Activated naive CD4-positive, alpha-beta T cell treated with anti-CD3 and anti-CD28 coated beads for 36 hours (primary cell): ENCODE measurements around the gene POLE3. TPM values are rescaled to one million over a fixed set of nuclear protein-coding genes. Genes with fewer than 3 reads are reported as not detected.
"Not testable (repeated sequence)": the region's sequence is repeated elsewhere in the genome, so short reads cannot be mapped to it uniquely, and the experiment has no call there.

ENCODE experiments used
- CTCF ChIA-PET: fragments of 350-600 bp; sonication (Branson Sonifier 250); formaldehyde crosslinking; loops from one replicate; lab custom pipeline; 2021; ENCODE audit warnings: antibody characterized with exemption; lab: Charles Lee
- DNase-seq: peaks from one replicate; pipeline ENCODE4 v3.0.0-alpha.2; 2020
- H3K27ac Mint-ChIP-seq: one replicate; pipeline ENCODE4 v1.8.0; 2021; ENCODE audit warnings: mild to moderate bottlenecking, mixed read lengths
- H3K27me3 Mint-ChIP-seq: one replicate; pipeline ENCODE4 v1.8.0; 2021; ENCODE audit warnings: low read depth, mixed read lengths
- H3K36me3 Mint-ChIP-seq: one replicate; pipeline ENCODE4 v1.8.0; 2021; ENCODE audit warnings: low read depth, mixed read lengths
- H3K4me1 Mint-ChIP-seq: one replicate; pipeline ENCODE4 v1.8.0; 2021; ENCODE audit warnings: low read depth, mixed read lengths
- H3K4me3 Mint-ChIP-seq: one replicate; pipeline ENCODE4 v1.8.0; 2021; ENCODE audit warnings: mild to moderate bottlenecking, moderate library complexity, mixed read lengths
- H3K9me3 Mint-ChIP-seq: one replicate; pipeline ENCODE4 v1.8.0; 2021; ENCODE audit warnings: mixed read lengths
- intact Hi-C: fragments of 100-400 bp; cut with micrococcal nuclease; formaldehyde crosslinking; loops from one replicate; pipeline ENCODE4 v1.15.1; 2023
- total RNA-seq, 2 experiments: library from RNA; stranded (reverse); gene quantifications; one replicate each; pipeline ENCODE4 v1.2.3, GENCODE V29; 2021

Gene POLE3
- total RNA-seq, 2 experiments from 2014 or later, result 34.1 to 37.4 TPM

- CTCF ChIA-PET, result interaction anchor here (1.1 to 1.6 kb wide), 2 partner anchors 13 to 108 kb away, joined by 3 read pairs; no protein-coding TSS in a partner anchor
- Mint-ChIP-seq H3K27ac (no peak overlapping the region), H3K4me3 (no peak overlapping the region), H3K4me1 (peaks cover 5% of the 10 kb centered on the region), H3K27me3 (no peaks in the 10 kb centered on the region), H3K36me3 (peaks cover 4% of the 10 kb centered on the region), H3K9me3 (no peaks in the 10 kb centered on the region)
- intact Hi-C loops, result no loop called here
- no peak for DNase-seq
Observed at GRCh38 chr9:113381909-113382411, 28.5 kb downstream of the POLE3 start.

- CTCF ChIA-PET, result interaction anchor here (1.1 kb wide), 1 partner anchor 13 kb away, joined by 3 read pairs; no protein-coding TSS in a partner anchor
- DNase-seq, H3K4me1 Mint-ChIP-seq, H3K36me3 Mint-ChIP-seq, H3K4me3 Mint-ChIP-seq, H3K9me3 Mint-ChIP-seq, H3K27me3 Mint-ChIP-seq, H3K27ac Mint-ChIP-seq, intact Hi-C loops: not testable (repeated sequence)
Observed at GRCh38 chr9:113381441-113381840, 29.0 kb downstream of the POLE3 start.

GRCh38 chr9:113380869-113381378 lies 29.6 kb downstream of the POLE3 start:
- CTCF ChIA-PET, result interaction anchor here (1.1 kb wide), 1 partner anchor 12 kb away, joined by 3 read pairs; no protein-coding TSS in a partner anchor
- peak; percentile 21 for DNase-seq
- Mint-ChIP-seq H3K9me3 (no peaks in the 10 kb centered on the region), H3K4me1 (peaks cover 5% of the 10 kb centered on the region), H3K36me3 (peaks cover 2% of the 10 kb centered on the region), H3K27ac (no peak overlapping the region), H3K4me3 (no peak overlapping the region), H3K27me3 (no peaks in the 10 kb centered on the region)
- intact Hi-C loops, result no loop called here

- DNase-seq, H3K27ac Mint-ChIP-seq, intact Hi-C loops, H3K27me3 Mint-ChIP-seq, H3K9me3 Mint-ChIP-seq, H3K36me3 Mint-ChIP-seq, CTCF ChIA-PET, H3K4me3 Mint-ChIP-seq: not testable (repeated sequence)
- H3K4me1 Mint-ChIP-seq, result peaks cover 15% of the 10 kb centered on the region
Observed at GRCh38 chr9:113379829-113380210, 30.7 kb downstream of the POLE3 start.

GRCh38 chr9:113379094-113379828 lies 31.2 kb downstream of the POLE3 start:
- intact Hi-C loops, H3K4me3 Mint-ChIP-seq, H3K36me3 Mint-ChIP-seq, H3K9me3 Mint-ChIP-seq, DNase-seq, H3K27me3 Mint-ChIP-seq, H3K27ac Mint-ChIP-seq: not testable (repeated sequence)
- CTCF ChIA-PET, result interaction anchor here (1.6 kb wide), 1 partner anchor 8 kb away, joined by 7 read pairs; no protein-coding TSS in a partner anchor
- peaks cover 17% of the 10 kb centered on the region for H3K4me1 Mint-ChIP-seq

- Mint-ChIP-seq H3K4me1 (peaks cover 17% of the 10 kb centered on the region), H3K4me3 (peak within 1 kb of the TSS; percentile 81), H3K36me3 (peaks cover 13% of the 10 kb centered on the region), H3K27ac (peak within 1 kb of the TSS; percentile 77), H3K27me3 (no peaks in the 10 kb centered on the region), H3K9me3 (no peaks in the 10 kb centered on the region)
- intact Hi-C loops, result loop anchor here (1.0 to 2.0 kb wide), 7 partner anchors 24 to 156 kb away; partner anchors contain the start of genes ALAD, C9orf43, CDC26 and FKBP15
- peak; percentile 82 for DNase-seq
- CTCF ChIA-PET, result interaction anchor here (1.1 to 1.4 kb wide), 3 partner anchors 14 to 102 kb away, joined by 3 read pairs; partner anchors contain the start of genes CDC26 and PRPF4
Observed at GRCh38 chr9:113376634-113377567, 33.6 kb downstream of the POLE3 start, which contains the start of gene HDHD3. TSS of gene HDHD3 (minus strand) at chr9:113376986. CDS start at chr9:113374354, 2,632 bp downstream.

GRCh38 chr9:113375057-113376023 lies 35.1 kb downstream of the POLE3 start:
- Mint-ChIP-seq H3K4me3 (peak overlapping the region; percentile 76), H3K27ac (peak overlapping the region; percentile 75), H3K36me3 (peaks cover 13% of the 10 kb centered on the region), H3K4me1 (peaks cover 12% of the 10 kb centered on the region), H3K27me3 (no peaks in the 10 kb centered on the region), H3K9me3 (no peaks in the 10 kb centered on the region)
- CTCF ChIA-PET, result interaction anchor here (0.9 to 1.7 kb wide), 4 partner anchors 12 to 283 kb away, joined by 3 to 6 read pairs (median 3); partner anchors contain the start of genes CDC26 and PRPF4
- DNase-seq, result peak; percentile 18
- intact Hi-C loops, result loop anchor here (1.0 to 2.0 kb wide), 2 partner anchors 24 to 25 kb away; partner anchors contain the start of gene ALAD

- H3K36me3 Mint-ChIP-seq, result peaks cover 13% of the 10 kb centered on the region
- H3K9me3 Mint-ChIP-seq, result no peaks in the 10 kb centered on the region
- no peaks in the 10 kb centered on the region for H3K27me3 Mint-ChIP-seq
- H3K4me3 Mint-ChIP-seq, result no peak overlapping the region
- CTCF ChIA-PET, result interaction anchor here (1.7 kb wide), 1 partner anchor 23 kb away, joined by 3 read pairs; no protein-coding TSS in a partner anchor
- H3K4me1 Mint-ChIP-seq, result peaks cover 12% of the 10 kb centered on the region
- H3K27ac Mint-ChIP-seq, result no peak overlapping the region
- intact Hi-C loops, result no loop called here
- no peak for DNase-seq
Observed at GRCh38 chr9:113373676-113374392, 36.6 kb downstream of the POLE3 start.

GRCh38 chr9:113373256-113373655 lies 37.2 kb downstream of the POLE3 start:
- H3K4me3 Mint-ChIP-seq, result no peak overlapping the region
- no peaks in the 10 kb centered on the region for H3K9me3 Mint-ChIP-seq
- H3K36me3 Mint-ChIP-seq, result peaks cover 13% of the 10 kb centered on the region
- no peak overlapping the region for H3K27ac Mint-ChIP-seq
- DNase-seq, result no peak
- intact Hi-C loops, result no loop called here
- H3K4me1 Mint-ChIP-seq, result peaks cover 12% of the 10 kb centered on the region
- no peaks in the 10 kb centered on the region for H3K27me3 Mint-ChIP-seq
- CTCF ChIA-PET, result no interaction called here

- peaks cover 12% of the 10 kb centered on the region for H3K4me1 Mint-ChIP-seq
- no peaks in the 10 kb centered on the region for H3K9me3 Mint-ChIP-seq
- H3K36me3 Mint-ChIP-seq, result peaks cover 13% of the 10 kb centered on the region
- no peak overlapping the region for H3K4me3 Mint-ChIP-seq
- H3K27me3 Mint-ChIP-seq, result no peaks in the 10 kb centered on the region
- CTCF ChIA-PET, result interaction anchor here (1.3 kb wide), 1 partner anchor 10 kb away, joined by 4 read pairs; no protein-coding TSS in a partner anchor
- intact Hi-C loops, result no loop called here
- DNase-seq, result no peak
- H3K27ac Mint-ChIP-seq, result no peak overlapping the region
Observed at GRCh38 chr9:113372059-113372458, 38.4 kb downstream of the POLE3 start.
